Hepatocyte (in vitro differentiated cells): ENCODE data around the gene KRT76.

Source experiments
- EZH2 ChIP-seq: fragments of 200-600 bp; sonication (generic); IDR thresholded peaks from 2 replicates; pipeline ENCODE4 v1.6.1; 2016; ENCODE audit warnings: antibody characterized with exemption, mild to moderate bottlenecking, borderline replicate concordance
- EZH2phosphoT487 ChIP-seq: fragments of 200-600 bp; sonication (generic); IDR thresholded peaks from one replicate; pipeline ENCODE4 v1.6.1; 2018; ENCODE audit warnings: antibody characterized with exemption, mild to moderate bottlenecking, low read depth, moderate library complexity; ENCODE audit not compliant: unreplicated experiment, severe bottlenecking
- TF ChIP-seq, protein P1 (sequence below): fragments of 200-600 bp; sonication (generic); IDR thresholded peaks from 2 replicates; pipeline ENCODE4 v1.5.1; 2016; ENCODE audit warnings: antibody characterized with exemption, mild to moderate bottlenecking; ENCODE audit not compliant: poor library complexity

DNA sequence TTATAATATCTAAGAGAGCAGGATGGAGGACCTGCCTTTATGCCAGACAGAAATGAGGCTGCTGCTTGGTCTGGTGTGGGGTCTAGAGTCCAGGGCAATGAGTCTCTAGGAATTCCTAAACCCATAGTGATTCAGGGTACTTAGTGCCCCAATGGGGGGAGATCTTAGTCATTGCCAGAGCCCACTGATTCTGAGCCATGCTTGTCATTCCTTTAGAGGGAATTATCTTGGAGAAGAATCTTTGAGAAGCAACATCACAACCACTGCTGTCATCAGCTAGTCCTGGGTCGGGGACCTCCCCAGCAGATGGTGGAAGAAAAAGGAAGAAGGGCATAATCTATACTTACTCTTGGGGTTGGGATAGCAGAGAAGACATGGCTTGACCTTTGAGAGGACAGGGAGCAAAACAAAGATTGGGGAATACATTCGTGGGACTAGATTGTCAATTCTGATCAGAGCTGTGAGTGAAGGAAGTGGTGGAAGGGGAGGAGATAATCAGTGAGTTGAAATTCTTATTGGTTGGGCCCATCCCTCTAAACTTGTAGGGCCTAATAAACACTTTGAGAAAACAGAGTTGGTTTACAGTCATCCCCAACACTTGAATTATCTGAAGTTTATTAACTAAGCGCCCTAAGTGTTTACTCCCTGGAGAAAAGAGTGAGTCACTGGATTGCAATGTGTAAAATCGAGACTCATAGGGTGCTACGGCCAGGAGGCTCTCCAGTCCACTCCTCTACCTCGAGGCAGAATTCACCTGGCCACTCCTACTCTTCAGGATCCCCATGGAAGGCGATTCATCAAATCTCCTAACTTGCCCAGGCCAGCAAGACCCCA lies 21.7 kb upstream of the KRT76 start:
- TF ChIP-seq EZH2 (no peak), EZH2phosphoT487 (no peak)
- TF ChIP-seq, protein P1, sequence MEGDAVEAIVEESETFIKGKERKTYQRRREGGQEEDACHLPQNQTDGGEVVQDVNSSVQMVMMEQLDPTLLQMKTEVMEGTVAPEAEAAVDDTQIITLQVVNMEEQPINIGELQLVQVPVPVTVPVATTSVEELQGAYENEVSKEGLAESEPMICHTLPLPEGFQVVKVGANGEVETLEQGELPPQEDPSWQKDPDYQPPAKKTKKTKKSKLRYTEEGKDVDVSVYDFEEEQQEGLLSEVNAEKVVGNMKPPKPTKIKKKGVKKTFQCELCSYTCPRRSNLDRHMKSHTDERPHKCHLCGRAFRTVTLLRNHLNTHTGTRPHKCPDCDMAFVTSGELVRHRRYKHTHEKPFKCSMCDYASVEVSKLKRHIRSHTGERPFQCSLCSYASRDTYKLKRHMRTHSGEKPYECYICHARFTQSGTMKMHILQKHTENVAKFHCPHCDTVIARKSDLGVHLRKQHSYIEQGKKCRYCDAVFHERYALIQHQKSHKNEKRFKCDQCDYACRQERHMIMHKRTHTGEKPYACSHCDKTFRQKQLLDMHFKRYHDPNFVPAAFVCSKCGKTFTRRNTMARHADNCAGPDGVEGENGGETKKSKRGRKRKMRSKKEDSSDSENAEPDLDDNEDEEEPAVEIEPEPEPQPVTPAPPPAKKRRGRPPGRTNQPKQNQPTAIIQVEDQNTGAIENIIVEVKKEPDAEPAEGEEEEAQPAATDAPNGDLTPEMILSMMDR: no peak
